SK-N-SH (cell line): ENCODE measurements around the gene IP6K1.

ENCODE experiments used
- CHD2 ChIP-seq: fragments of 150-350 bp; IDR thresholded peaks from 2 replicates; pipeline ENCODE4 v1.6.1; 2018; ENCODE audit warnings: low read length; ENCODE audit not compliant: partially characterized antibody
- CTCF ChIP-seq: fragments of 200-600 bp; sonication (generic); IDR thresholded peaks from 2 replicates; pipeline ENCODE4 v1.6.1; 2017; ENCODE audit warnings: antibody characterized with exemption, mild to moderate bottlenecking, moderate library complexity
- ELF1 ChIP-seq: IDR thresholded peaks from 2 replicates; pipeline ENCODE4 v1.4.0; 2012
- FOXM1 ChIP-seq: IDR thresholded peaks from 2 replicates; pipeline ENCODE4 v1.4.0; 2012; ENCODE audit warnings: low read depth, mild to moderate bottlenecking
- MXI1 ChIP-seq: IDR thresholded peaks from 2 replicates; pipeline ENCODE4 v1.6.1; 2012; ENCODE audit warnings: mild to moderate bottlenecking, low read depth, low read length, improper control_type of control experiment
- NFIC ChIP-seq: IDR thresholded peaks from 2 replicates; pipeline ENCODE4 v1.4.0; 2012; ENCODE audit warnings: borderline replicate concordance
- RAD21 ChIP-seq: IDR thresholded peaks from 2 replicates; pipeline ENCODE4 v1.6.1; 2012; ENCODE audit warnings: mild to moderate bottlenecking, low read length
- RFX5 ChIP-seq: IDR thresholded peaks from 2 replicates; pipeline ENCODE4 v1.6.1; 2012; ENCODE audit warnings: mild to moderate bottlenecking, improper control_type of control experiment, low read length
- SIN3A ChIP-seq: IDR thresholded peaks from 2 replicates; pipeline ENCODE4 v1.6.1; 2012; ENCODE audit warnings: low read depth, mild to moderate bottlenecking, low read length, moderate library complexity, borderline replicate concordance
- USF2 ChIP-seq: fragments of 150-350 bp; IDR thresholded peaks from 2 replicates; pipeline ENCODE4 v1.6.1; 2017; ENCODE audit warnings: antibody characterized with exemption, low read length, low read depth, borderline replicate concordance

- TF ChIP-seq CHD2 (no peak), SIN3A (no peak), USF2 (no peak), NFIC (no peak), CTCF (no peak), RAD21 (no peak), MXI1 (peak; percentile 69), ELF1 (no peak), FOXM1 (no peak), RFX5 (no peak)
Measured at GRCh38 chr3:49775538-49775937, 10.8 kb downstream of the IP6K1 start.
